ENCODE data around the gene RACGAP1.

- TF ChIP-seq CTCF (IDR thresholded peaks at IDR 0.05) (no peak), POLR2A (IDR thresholded peaks at IDR 0.05) (no peak)
Measured at GRCh38 chr12:49969651-49970429, 55.5 kb downstream of the RACGAP1 start.
